HG02884 (cell line): ENCODE data around the gene KRTAP10-6.
"Not testable (repeated sequence)": the region's sequence is repeated elsewhere in the genome, so short reads cannot be mapped to it uniquely, and the experiment has no call there.

Experiments
- ATAC-seq: cut with Tn5 transposase; IDR thresholded peaks from one replicate; pipeline ENCODE4 v1.9.1; 2021; ENCODE audit warnings: mild to moderate bottlenecking, moderate library complexity; ENCODE audit not compliant: unreplicated experiment

KRTAP10-6 gene

GRCh38 chr21:44564099-44564498 is 28.2 kb downstream of the KRTAP10-6 start:
- ATAC-seq = no peak

GRCh38 chr21:44558695-44559094 is 33.6 kb downstream of the KRTAP10-6 start, which contains the start of gene KRTAP10-3:
TSS of gene KRTAP10-3 (minus strand) at chr21:44558795. CDS start at chr21:44558715, 80 bp downstream.
- ATAC-seq = no peak

GRCh38 chr21:44558329-44558675 is 34.0 kb downstream of the KRTAP10-6 start:
- not testable (repeated sequence) for ATAC-seq

- ATAC-seq = no peak
These were observed 34.6 kb downstream of the KRTAP10-6 start for GRCh38 chr21:44557491-44558328.

- no peak for ATAC-seq
These were observed 35.4 kb downstream of the KRTAP10-6 start for GRCh38 chr21:44556879-44557278.

GRCh38 chr21:44555200-44555875 is 37.0 kb downstream of the KRTAP10-6 start:
- ATAC-seq = no peak

GRCh38 chr21:44552681-44553080 is 39.6 kb downstream of the KRTAP10-6 start:
- no peak for ATAC-seq

GRCh38 chr21:44552136-44552535 is 40.2 kb downstream of the KRTAP10-6 start:
- ATAC-seq = no peak

GRCh38 chr21:44551340-44551961 is 40.9 kb downstream of the KRTAP10-6 start, which contains the start of gene KRTAP10-2:
TSS of gene KRTAP10-2 (minus strand) at chr21:44551505. CDS start at chr21:44551458, 47 bp downstream.
- ATAC-seq = no peak

- no peak for ATAC-seq
These were observed 41.5 kb downstream of the KRTAP10-6 start for GRCh38 chr21:44550807-44551206.

GRCh38 chr21:44550285-44550684 is 42.0 kb downstream of the KRTAP10-6 start:
- not testable (repeated sequence) for ATAC-seq

GRCh38 chr21:44549525-44550211 is 42.6 kb downstream of the KRTAP10-6 start:
- no peak for ATAC-seq

GRCh38 chr21:44548922-44549321 is 43.4 kb downstream of the KRTAP10-6 start:
- ATAC-seq = no peak

- no peak for ATAC-seq
These were observed 43.9 kb downstream of the KRTAP10-6 start for GRCh38 chr21:44548381-44548780.

- no peak for ATAC-seq
These were observed 44.5 kb downstream of the KRTAP10-6 start for GRCh38 chr21:44547656-44548331.

GRCh38 chr21:44544566-44544965 is 47.7 kb downstream of the KRTAP10-6 start:
- ATAC-seq = no peak

GRCh38 chr21:44542716-44543115 is 49.6 kb downstream of the KRTAP10-6 start:
- no peak for ATAC-seq
